HFF-Myc (cell line): ENCODE data around the gene UCHL5.
A peak's percentile ranks its signal among the peaks of the same experiment; 100 is the strongest.

Source experiments
- DNase-seq: peaks from one replicate; pipeline ENCODE4 v3.0.0-alpha.2; 2011; ENCODE audit warnings: low read depth; ENCODE audit errors: extremely low read depth
- H3K4me3 ChIP-seq: replicated peaks from 2 replicates; pipeline ENCODE4 v1.5.1; 2011; ENCODE audit warnings: low read depth, mild to moderate bottlenecking, control low read depth, low read length
- CTCF ChIP-seq: IDR thresholded peaks from 2 replicates; pipeline ENCODE4 v1.5.1; 2012; ENCODE audit warnings: mild to moderate bottlenecking, low read depth, low read length, control low read depth; ENCODE audit errors: missing control alignments

Gene UCHL5

GRCh38 chr1:193103759-193104501 is 44.8 kb upstream of the UCHL5 start:
- peak overlapping the region; percentile 81 for H3K4me3 ChIP-seq
- TF ChIP-seq CTCF: no peak
- DNase-seq: no peak

- TF ChIP-seq CTCF: no peak
- no peak overlapping the region for H3K4me3 ChIP-seq
- DNase-seq: no peak
Observed at GRCh38 chr1:193102662-193103061, 43.5 kb upstream of the UCHL5 start.

- no peak for TF ChIP-seq CTCF
- H3K4me3 ChIP-seq: no peak overlapping the region
- DNase-seq: no peak
Observed at GRCh38 chr1:193094112-193094511, 35.0 kb upstream of the UCHL5 start.

- no peak for TF ChIP-seq CTCF
- DNase-seq: no peak
- no peak overlapping the region for H3K4me3 ChIP-seq
Observed at GRCh38 chr1:193090865-193091264, 31.7 kb upstream of the UCHL5 start.

- H3K4me3 ChIP-seq: no peak overlapping the region
- no peak for TF ChIP-seq CTCF
Observed at GRCh38 chr1:193087893-193088292, 28.7 kb upstream of the UCHL5 start.

GRCh38 chr1:193086342-193086741 is 27.2 kb upstream of the UCHL5 start:
- H3K4me3 ChIP-seq: no peak overlapping the region
- TF ChIP-seq CTCF: no peak
- DNase-seq: no peak

More at GRCh38 chr1:193087893-193088292, 28.7 kb upstream of the UCHL5 start:
- DNase-seq: no peak

GRCh38 chr1:193085263-193085662 is 26.1 kb upstream of the UCHL5 start:
- no peak for TF ChIP-seq CTCF

More at GRCh38 chr1:193085263-193085662, 26.1 kb upstream of the UCHL5 start:
- no peak for DNase-seq
- no peak overlapping the region for H3K4me3 ChIP-seq
